IMR-90 (cell line): ENCODE measurements around the gene NIPA2. TPM values are rescaled to one million over a fixed set of nuclear protein-coding genes. Genes with fewer than 3 reads are reported as not detected.

Experiments used
- ATAC-seq: fragments of 200-7000 bp; cut with Tn5 transposase; 2 replicates; pipeline ENCODE4 v1.9.1; 2020; ENCODE audit warnings: low read depth, mild to moderate bottlenecking, moderate library complexity
- BruUV-seq: library from RNA; stranded (reverse); fragments of 400-500 nt; replicated peaks from 2 replicates; lab custom pipeline; 2021; lab: Mats Ljungman, UMichigan
- CTCF ChIA-PET: fragments of 300-600 bp; formaldehyde crosslinking; extraction: SDS; loops from one replicate; lab custom pipeline; 2021; ENCODE audit warnings: antibody characterized with exemption; lab: Yijun Ruan, JAX
- POLR2A ChIA-PET: fragments of 300-600 bp; sonication (Branson Sonifier 250); formaldehyde crosslinking; loops from one replicate; lab custom pipeline; 2022; ENCODE audit warnings: antibody characterized with exemption; ENCODE audit not compliant: unreplicated experiment; lab: Charles Lee
- DNase-seq: peaks from one replicate; pipeline ENCODE4 v3.0.0; 2013
- H2AFZ ChIP-seq: replicated peaks from 2 replicates; pipeline ENCODE3; 2013; ENCODE audit warnings: low read length, mild to moderate bottlenecking; ENCODE audit not compliant: poor library complexity
- H2AK5ac ChIP-seq: 2 replicates; pipeline ENCODE4 v1.6.1; 2013; ENCODE audit warnings: low read depth, low read length, inconsistent platforms
- H2AK9ac ChIP-seq: replicated peaks from 2 replicates; pipeline ENCODE3; 2013; ENCODE audit warnings: mild to moderate bottlenecking, low read depth, low read length, moderate library complexity; ENCODE audit not compliant: poor library complexity
- H2BK120ac ChIP-seq: 2 replicates; pipeline ENCODE4 v1.6.1; 2013; ENCODE audit warnings: low read depth, low read length, inconsistent platforms
- H2BK15ac ChIP-seq: 3 replicates; pipeline ENCODE4 v1.6.1; 2013; ENCODE audit warnings: low read depth, low read length, inconsistent platforms
- H2BK20ac ChIP-seq: 2 replicates; pipeline ENCODE4 v1.6.1; 2013; ENCODE audit warnings: low read depth, mild to moderate bottlenecking, inconsistent platforms, low read length, moderate library complexity
- H2BK5ac ChIP-seq: 2 replicates; pipeline ENCODE4 v1.6.1; 2013; ENCODE audit warnings: mild to moderate bottlenecking, low read depth, low read length, inconsistent platforms; ENCODE audit not compliant: poor library complexity, severe bottlenecking
- H3K14ac ChIP-seq: replicated peaks from 2 replicates; pipeline ENCODE4 v1.6.1; 2013; ENCODE audit warnings: low read depth, low read length, inconsistent platforms
- H3K18ac ChIP-seq: 2 replicates; pipeline ENCODE4 v1.6.1; 2013; ENCODE audit warnings: low read depth, low read length, control low read depth
- H3K23ac ChIP-seq: 2 replicates; pipeline ENCODE4 v1.6.1; 2013; ENCODE audit warnings: low read depth, low read length, inconsistent platforms
- H3K27ac ChIP-seq: 2 replicates; pipeline ENCODE4 v1.5.1; 2013; ENCODE audit warnings: mild to moderate bottlenecking, control low read depth, low read length; ENCODE audit not compliant: insufficient read depth
- H3K27me3 ChIP-seq: 2 replicates; pipeline ENCODE4 v1.6.1; 2013; ENCODE audit warnings: low read length; ENCODE audit not compliant: control insufficient read depth, insufficient read depth
- H3K36me3 ChIP-seq: 2 replicates; pipeline ENCODE4 v1.6.1; 2013; ENCODE audit warnings: low read length, mixed read lengths; ENCODE audit not compliant: control insufficient read depth, insufficient read depth
- H3K4ac ChIP-seq: 2 replicates; pipeline ENCODE4 v1.6.1; 2013; ENCODE audit warnings: low read depth, low read length, inconsistent platforms
- H3K4me1 ChIP-seq: 2 replicates; pipeline ENCODE4 v1.6.1; 2013; ENCODE audit warnings: low read length, mixed read lengths; ENCODE audit not compliant: control insufficient read depth, insufficient read depth
- H3K4me2 ChIP-seq: 2 replicates; pipeline ENCODE4 v1.6.1; 2013; ENCODE audit warnings: low read depth, mild to moderate bottlenecking, control low read depth, low read length, moderate library complexity
- H3K4me3 ChIP-seq: 2 replicates; pipeline ENCODE4 v1.5.1; 2013; ENCODE audit warnings: low read depth, mild to moderate bottlenecking, control low read depth, low read length, moderate library complexity; ENCODE audit not compliant: insufficient read depth
- H3K56ac ChIP-seq: 2 replicates; pipeline ENCODE4 v1.6.1; 2013; ENCODE audit warnings: low read length, inconsistent platforms; ENCODE audit not compliant: insufficient read depth; ENCODE audit errors: extremely low read depth
- H3K79me1 ChIP-seq, 2 experiments: 2 replicates each; pipeline ENCODE4 v1.6.1; 2013; ENCODE audit warnings: low read length in 2 of 2, inconsistent platforms in 1 of 2, low read depth in 1 of 2
- H3K9ac ChIP-seq: 2 replicates; pipeline ENCODE4 v1.6.1; 2013; ENCODE audit warnings: low read depth, low read length, control low read depth
- H3K9me1 ChIP-seq: 2 replicates; pipeline ENCODE4 v1.6.1; 2013; ENCODE audit warnings: low read length, inconsistent platforms; ENCODE audit not compliant: insufficient read depth
- H3K9me3 ChIP-seq: 2 replicates; pipeline ENCODE4 v1.6.1; 2013; ENCODE audit warnings: low read length; ENCODE audit not compliant: control insufficient read depth, insufficient read depth
- H4K20me1 ChIP-seq: 2 replicates; pipeline ENCODE4 v1.6.1; 2013; ENCODE audit warnings: low read length, inconsistent platforms; ENCODE audit not compliant: insufficient read depth
- H4K5ac ChIP-seq: 2 replicates; pipeline ENCODE4 v1.6.1; 2013; ENCODE audit warnings: mild to moderate bottlenecking, low read depth, low read length, control low read depth
- H4K8ac ChIP-seq, 2 experiments: 2 replicates each; pipeline ENCODE4 v1.6.1; 2013; ENCODE audit warnings: low read depth in 2 of 2, low read length in 2 of 2, control low read depth in 1 of 2, inconsistent platforms in 1 of 2
- H4K91ac ChIP-seq: 2 replicates; pipeline ENCODE4 v1.6.1; 2013; ENCODE audit warnings: low read depth, low read length, inconsistent platforms; ENCODE audit not compliant: insufficient read depth
- CEBPB ChIP-seq: IDR thresholded peaks from 2 replicates; pipeline ENCODE4 v1.6.1; 2012; ENCODE audit warnings: low read depth, low read length, improper control_type of control experiment
- WGBS, 2 experiments: methylation state at CpG; one replicate each; pipeline versions ENCODE4 v1.1.5 to v1.1.7; 2013; ENCODE audit warnings: missing lambda C conversion rate in 2 of 2; ENCODE audit not compliant: insufficient read length in 1 of 2; ENCODE audit errors: extremely low coverage in 2 of 2; 5-methylcytosine and 5-hydroxymethylcytosine counted together
- dilution Hi-C: fragments of 300-500 bp; cut with HindIII; formaldehyde crosslinking; loops from one replicate; pipeline ENCODE4 v1.14.3; 2018; ENCODE audit warnings: low sequenced_read_pairs; ENCODE audit not compliant: unreplicated experiment
- in situ Hi-C: fragments of 300-500 bp; cut with MboI; formaldehyde crosslinking; loops from 3 replicates; pipeline ENCODE4 v1.14.3; 2019; ENCODE audit warnings: low sequenced_read_pairs, inconsistent platforms, mixed read lengths
- intact Hi-C: fragments of 100-400 bp; cut with micrococcal nuclease; formaldehyde crosslinking; loops from 2 replicates; pipeline ENCODE4 v1.10.0; 2022
- polyA plus RNA-seq, 3 experiments: library from polyadenylated mRNA; depleted of rRNA; stranded (reverse); fragments of >200 nt; gene quantifications; 2 replicates each; pipeline ENCODE4 v1.2.3, GENCODE V29; 2012; ENCODE audit warnings: low replicate concordance in 1 of 3
- total RNA-seq: library from RNA; depleted of rRNA; stranded (reverse); fragments of >200 nt; gene quantifications from 2 replicates; pipeline ENCODE4 v1.2.3, GENCODE V29; 2012
- TF ChIP-seq, protein P1 (sequence below): fragments of 150-350 bp; IDR thresholded peaks from 2 replicates; pipeline ENCODE4 v1.6.1; 2016; ENCODE audit warnings: low read depth, mild to moderate bottlenecking, low read length, moderate library complexity, borderline replicate concordance

Gene NIPA2
- total and polyA plus RNA-seq, 2 of the 4 experiments (the other 2 are of a cell fraction): 33.0 to 38.0 TPM

DNA sequence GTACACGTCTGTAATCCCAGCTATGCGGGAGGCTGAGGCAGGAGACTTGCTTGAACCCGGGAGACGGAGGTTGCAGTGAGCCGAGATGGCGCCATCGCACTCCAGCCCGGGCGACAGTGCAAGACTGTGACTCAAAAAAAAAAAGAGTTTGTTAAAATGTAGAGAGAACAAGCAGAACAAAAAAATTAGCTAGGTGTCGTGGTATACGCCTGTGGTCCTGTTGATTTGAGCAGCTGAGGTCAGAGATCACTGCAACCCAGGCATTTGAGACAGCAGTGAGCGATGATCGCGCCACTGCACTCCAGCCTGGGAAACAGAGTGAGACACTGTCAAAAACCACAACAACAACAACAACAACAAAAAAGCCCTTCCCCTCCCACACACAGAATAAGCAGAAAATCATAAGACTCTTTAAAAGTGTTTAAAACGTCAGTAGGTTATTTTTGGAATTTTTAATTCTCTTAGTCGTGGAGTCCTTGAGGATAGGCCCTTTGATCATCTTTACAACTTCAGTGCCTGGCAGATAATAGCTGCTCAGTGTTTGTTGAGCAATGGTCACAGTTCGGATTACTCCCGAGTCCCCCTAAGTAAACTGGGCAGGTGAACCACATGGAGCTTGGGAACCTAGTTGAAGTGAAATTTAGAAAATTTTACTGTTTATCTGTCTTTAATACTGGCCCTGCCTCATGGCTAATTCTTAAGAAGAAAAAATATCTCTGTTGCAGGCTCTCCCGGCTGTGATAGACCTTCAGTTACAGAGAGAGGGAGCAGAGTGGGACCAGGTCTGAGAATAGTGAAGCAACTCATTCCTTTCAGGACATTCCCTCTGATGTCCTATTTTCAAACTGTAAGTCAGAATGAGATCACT lies 6.2 kb downstream of the NIPA2 start:
- no peak overlapping the region for H3K4ac ChIP-seq
- no peak overlapping the region; the same call in 1 of the 2 replicates for H3K14ac ChIP-seq
- CTCF ChIA-PET: no interaction called here
- no peak overlapping the region for H2BK15ac ChIP-seq
- H4K20me1 ChIP-seq: peaks cover 24% of the 10 kb centered on the region
- H3K36me3 ChIP-seq: peaks cover 13% of the 10 kb centered on the region
- peak overlapping the region; percentile 43; the same call in 1 of the 2 replicates for H2AK5ac ChIP-seq
- H2AFZ ChIP-seq: no peak overlapping the region
- H3K18ac ChIP-seq: no peak overlapping the region
- H3K56ac ChIP-seq: no peak overlapping the region
- H2AK9ac ChIP-seq: no peak overlapping the region
- no peaks in the 10 kb centered on the region for H3K27me3 ChIP-seq
- peak overlapping the region; percentile 56; the same call in 1 of the 2 replicates for H3K9ac ChIP-seq
- in situ Hi-C loops: no loop called here
- peak overlapping the region; percentile 67 for H2BK5ac ChIP-seq
- dilution Hi-C loops: no loop called here
- ATAC-seq: peak; percentile 40; the same call in 1 of the 2 replicates
- no peak for DNase-seq
- H4K5ac ChIP-seq: peak overlapping the region; percentile 67; the same call in 1 of the 2 replicates
- H3K23ac ChIP-seq: no peak overlapping the region
- H2BK120ac ChIP-seq: no peak overlapping the region
- H3K4me1 ChIP-seq: peaks cover 14% of the 10 kb centered on the region
- no peak overlapping the region for H4K91ac ChIP-seq
- BruUV-seq: no TSS peak
- no peak overlapping the region for H3K4me3 ChIP-seq
- peak overlapping the region; percentile 66; the same call in 1 of the 2 replicates for H3K27ac ChIP-seq
- H3K9me1 ChIP-seq: peaks cover 3% of the 10 kb centered on the region; the same call in 1 of the 2 replicates
- no peak overlapping the region for H4K8ac ChIP-seq
- no peaks in the 10 kb centered on the region for H3K9me3 ChIP-seq
- no peak overlapping the region for H2BK20ac ChIP-seq
- H3K79me1 ChIP-seq: peaks cover 30 to 37% of the 10 kb centered on the region in 2 experiments
- 84% methylated on average over 6 of the region's 19 CpGs; no CpG with 5 or more reads in 1 of the 2 experiments for WGBS, 2 experiments
- 0 out of 2 replicates have a peak, but pooled peaks have one; percentile 9 for TF ChIP-seq CEBPB
- TF ChIP-seq, protein P1, sequence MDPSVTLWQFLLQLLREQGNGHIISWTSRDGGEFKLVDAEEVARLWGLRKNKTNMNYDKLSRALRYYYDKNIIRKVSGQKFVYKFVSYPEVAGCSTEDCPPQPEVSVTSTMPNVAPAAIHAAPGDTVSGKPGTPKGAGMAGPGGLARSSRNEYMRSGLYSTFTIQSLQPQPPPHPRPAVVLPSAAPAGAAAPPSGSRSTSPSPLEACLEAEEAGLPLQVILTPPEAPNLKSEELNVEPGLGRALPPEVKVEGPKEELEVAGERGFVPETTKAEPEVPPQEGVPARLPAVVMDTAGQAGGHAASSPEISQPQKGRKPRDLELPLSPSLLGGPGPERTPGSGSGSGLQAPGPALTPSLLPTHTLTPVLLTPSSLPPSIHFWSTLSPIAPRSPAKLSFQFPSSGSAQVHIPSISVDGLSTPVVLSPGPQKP: no peak
- POLR2A ChIA-PET: no interaction called here
- intact Hi-C loops: no loop called here
- peak overlapping the region; percentile 72 for H3K4me2 ChIP-seq
